Activated T-cell treated with anti-CD3 and anti-CD28 coated beads, Interleukin-2, amount 50 U/mL, for 72 hours (primary cell): Measurements from ENCODE around the gene MYLK. TPM values are rescaled to one million over a fixed set of nuclear protein-coding genes. Genes with fewer than 3 reads are reported as not detected.

ENCODE experiments used
- ATAC-seq, 2 donors: fragments of 150-1000 bp; cut with Tn5 transposase; replicated peaks in 1 of 2; 2 replicates each; pipeline ENCODE4 v1.10.0; 2021; ENCODE audit warnings: moderate library complexity in 2 of 2, mild to moderate bottlenecking in 1 of 2
- DNase-seq, 2 donors: peaks; one replicate each; pipeline ENCODE4 v3.0.0; 2021 to 2022; ENCODE audit warnings: mixed read lengths in 1 of 2
- H3K27ac Mint-ChIP-seq: one replicate; pipeline ENCODE4 v1.8.0; 2022; ENCODE audit warnings: mild to moderate bottlenecking, moderate library complexity, mixed read lengths
- H3K27me3 Mint-ChIP-seq: one replicate; pipeline ENCODE4 v1.8.0; 2022; ENCODE audit warnings: low read depth, mixed read lengths
- H3K36me3 Mint-ChIP-seq, 2 donors: one replicate each; pipeline ENCODE4 v1.8.0; 2022; ENCODE audit warnings: mixed read lengths in 2 of 2, mild to moderate bottlenecking in 1 of 2; ENCODE audit not compliant: insufficient read depth in 2 of 2
- H3K4me1 Mint-ChIP-seq: one replicate; pipeline ENCODE4 v1.8.0; 2022; ENCODE audit warnings: low read depth, mixed read lengths
- H3K4me3 Mint-ChIP-seq, 2 donors: one replicate each; pipeline ENCODE4 v1.8.0; 2022; ENCODE audit warnings: mild to moderate bottlenecking in 2 of 2, mixed read lengths in 2 of 2, moderate library complexity in 2 of 2
- H3K9me3 Mint-ChIP-seq, 2 donors: one replicate each; pipeline ENCODE4 v1.8.0; 2022; ENCODE audit warnings: mixed read lengths in 2 of 2
- total RNA-seq, 2 donors: library from RNA; stranded (reverse); gene quantifications; one replicate each; pipeline ENCODE4 v1.2.3, GENCODE V29; 2022

The MYLK gene
- total RNA-seq, 2 donors from 2014 or later, result not detected

GRCh38 chr3:123689831-123690230, 194.3 kb downstream of the MYLK start:
- Mint-ChIP-seq H3K9me3 (no peaks in the 10 kb centered on the region), H3K27ac (no peak overlapping the region), H3K4me1 (no peaks in the 10 kb centered on the region), H3K4me3 (no peak overlapping the region), H3K36me3 (no peaks in the 10 kb centered on the region), H3K27me3 (no peaks in the 10 kb centered on the region)
- DNase-seq (no peak), ATAC-seq (no peak)

GRCh38 chr3:123688241-123688747, 195.8 kb downstream of the MYLK start:
- Mint-ChIP-seq H3K4me1 (no peaks in the 10 kb centered on the region), H3K9me3 (no peaks in the 10 kb centered on the region), H3K36me3 (no peaks in the 10 kb centered on the region), H3K27me3 (no peaks in the 10 kb centered on the region), H3K4me3 (no peak overlapping the region), H3K27ac (no peak overlapping the region)
- DNase-seq, result no peak
- ATAC-seq, result no peak

GRCh38 chr3:123687286-123687685, 196.8 kb downstream of the MYLK start:
- no peak overlapping the region for H3K27ac Mint-ChIP-seq
- ATAC-seq, result no peak
- DNase-seq, result no peak
- no peaks in the 10 kb centered on the region for H3K4me1 Mint-ChIP-seq
- H3K36me3 Mint-ChIP-seq, result no peaks in the 10 kb centered on the region
- H3K9me3 Mint-ChIP-seq, result no peaks in the 10 kb centered on the region
- H3K27me3 Mint-ChIP-seq, result no peaks in the 10 kb centered on the region
- H3K4me3 Mint-ChIP-seq, result no peak overlapping the region

GRCh38 chr3:123686251-123686650, 197.9 kb downstream of the MYLK start:
- Mint-ChIP-seq H3K9me3 (no peaks in the 10 kb centered on the region), H3K4me1 (no peaks in the 10 kb centered on the region), H3K4me3 (no peak overlapping the region), H3K27me3 (no peaks in the 10 kb centered on the region), H3K36me3 (no peaks in the 10 kb centered on the region), H3K27ac (no peak overlapping the region)
- DNase-seq, result no peak
- ATAC-seq, result no peak

- DNase-seq (no peak), ATAC-seq (no peak)
- no peak overlapping the region for H3K4me3 Mint-ChIP-seq
- H3K27me3 Mint-ChIP-seq, result no peaks in the 10 kb centered on the region
- no peaks in the 10 kb centered on the region for H3K4me1 Mint-ChIP-seq
- H3K27ac Mint-ChIP-seq, result no peak overlapping the region
- H3K9me3 Mint-ChIP-seq, result no peaks in the 10 kb centered on the region
- H3K36me3 Mint-ChIP-seq, result no peaks in the 10 kb centered on the region
Observed at GRCh38 chr3:123685780-123686179, 198.4 kb downstream of the MYLK start.

- ATAC-seq (no peak), DNase-seq (no peak)
- Mint-ChIP-seq H3K27ac (no peak overlapping the region), H3K4me3 (no peak overlapping the region), H3K27me3 (no peaks in the 10 kb centered on the region), H3K36me3 (no peaks in the 10 kb centered on the region), H3K9me3 (no peaks in the 10 kb centered on the region), H3K4me1 (no peaks in the 10 kb centered on the region)
Observed at GRCh38 chr3:123684636-123685035, 199.5 kb downstream of the MYLK start.

GRCh38 chr3:123684209-123684608, 199.9 kb downstream of the MYLK start:
- Mint-ChIP-seq H3K9me3 (no peaks in the 10 kb centered on the region), H3K27ac (no peak overlapping the region), H3K4me1 (no peaks in the 10 kb centered on the region), H3K4me3 (no peak overlapping the region), H3K27me3 (no peaks in the 10 kb centered on the region), H3K36me3 (no peaks in the 10 kb centered on the region)
- no peak for DNase-seq
- ATAC-seq, result no peak

- Mint-ChIP-seq H3K27me3 (no peaks in the 10 kb centered on the region), H3K27ac (no peak overlapping the region), H3K4me1 (no peaks in the 10 kb centered on the region), H3K36me3 (no peaks in the 10 kb centered on the region), H3K4me3 (no peak overlapping the region), H3K9me3 (no peaks in the 10 kb centered on the region)
- ATAC-seq, result no peak
- no peak for DNase-seq
Observed at GRCh38 chr3:123683505-123684154, 200.5 kb downstream of the MYLK start.

- no peaks in the 10 kb centered on the region for H3K36me3 Mint-ChIP-seq
- H3K4me1 Mint-ChIP-seq, result no peaks in the 10 kb centered on the region
- H3K27ac Mint-ChIP-seq, result no peak overlapping the region
- no peak for DNase-seq
- H3K27me3 Mint-ChIP-seq, result peaks cover 7% of the 10 kb centered on the region
- no peaks in the 10 kb centered on the region for H3K9me3 Mint-ChIP-seq
- no peak overlapping the region for H3K4me3 Mint-ChIP-seq
- no peak for ATAC-seq
Observed at GRCh38 chr3:123682781-123683504, 201.2 kb downstream of the MYLK start.

- no peak for ATAC-seq
- no peaks in the 10 kb centered on the region for H3K4me1 Mint-ChIP-seq
- no peak for DNase-seq
- H3K36me3 Mint-ChIP-seq, result no peaks in the 10 kb centered on the region
- no peaks in the 10 kb centered on the region for H3K9me3 Mint-ChIP-seq
- no peak overlapping the region for H3K4me3 Mint-ChIP-seq
- no peak overlapping the region for H3K27ac Mint-ChIP-seq
- peaks cover 7% of the 10 kb centered on the region for H3K27me3 Mint-ChIP-seq
Observed at GRCh38 chr3:123682302-123682701, 201.8 kb downstream of the MYLK start.

GRCh38 chr3:123679712-123680386, 204.3 kb downstream of the MYLK start:
- H3K27me3 Mint-ChIP-seq, result peaks cover 7% of the 10 kb centered on the region

GRCh38 chr3:123678108-123678511, 206.0 kb downstream of the MYLK start:
- DNase-seq, result no peak
- Mint-ChIP-seq H3K4me1 (no peaks in the 10 kb centered on the region), H3K9me3 (no peaks in the 10 kb centered on the region), H3K4me3 (no peak overlapping the region), H3K27ac (no peak overlapping the region), H3K36me3 (no peaks in the 10 kb centered on the region), H3K27me3 (peaks cover 7% of the 10 kb centered on the region)
- ATAC-seq, result no peak

More at GRCh38 chr3:123679712-123680386, 204.3 kb downstream of the MYLK start:
- no peaks in the 10 kb centered on the region for H3K36me3 Mint-ChIP-seq
- no peak overlapping the region for H3K27ac Mint-ChIP-seq
- no peaks in the 10 kb centered on the region for H3K4me1 Mint-ChIP-seq
- DNase-seq, result no peak
- no peak overlapping the region for H3K4me3 Mint-ChIP-seq
- H3K9me3 Mint-ChIP-seq, result no peaks in the 10 kb centered on the region
- no peak for ATAC-seq

- Mint-ChIP-seq H3K27me3 (no peaks in the 10 kb centered on the region), H3K36me3 (no peaks in the 10 kb centered on the region), H3K4me1 (no peaks in the 10 kb centered on the region), H3K9me3 (no peaks in the 10 kb centered on the region), H3K27ac (no peak overlapping the region), H3K4me3 (no peak overlapping the region)
- ATAC-seq, result no peak
- no peak for DNase-seq
Observed at GRCh38 chr3:123672429-123673146, 211.5 kb downstream of the MYLK start.
